ENCODE data around the gene FOXM1.

The FOXM1 gene

GRCh38 chr12:2877047-2877952 lies at the start of gene FOXM1, which contains the start of gene RHNO1:
FOXM1 (minus strand) TSS chr12:2877174; CDS start chr12:2874478, 2,696 bp downstream.
RHNO1 (plus strand) TSS chr12:2877223; CDS start chr12:2885367, 8,144 bp downstream.
- Histone ChIP-seq H3K36me3 (peaks cover under 1% of the 10 kb centered on the region), H3K4me1 (ENCODE audit: control insufficient read depth in 1 of 2, insufficient read depth in 1 of 2, low read depth in 1 of 2, low read length in 1 of 2) (peaks cover 29% of the 10 kb centered on the region in 2 experiments), H3K27ac (peak within 1 kb of the TSS; percentile 76), H3K27me3 (no peaks in the 10 kb centered on the region), H3K9me3 (no peaks in the 10 kb centered on the region), H3K4me3 (ENCODE audit: low read depth in 1 of 2, low read length in 1 of 2) (peak within 1 kb of the TSS; percentile 82 to 97)
- TF ChIP-seq, protein P1, sequence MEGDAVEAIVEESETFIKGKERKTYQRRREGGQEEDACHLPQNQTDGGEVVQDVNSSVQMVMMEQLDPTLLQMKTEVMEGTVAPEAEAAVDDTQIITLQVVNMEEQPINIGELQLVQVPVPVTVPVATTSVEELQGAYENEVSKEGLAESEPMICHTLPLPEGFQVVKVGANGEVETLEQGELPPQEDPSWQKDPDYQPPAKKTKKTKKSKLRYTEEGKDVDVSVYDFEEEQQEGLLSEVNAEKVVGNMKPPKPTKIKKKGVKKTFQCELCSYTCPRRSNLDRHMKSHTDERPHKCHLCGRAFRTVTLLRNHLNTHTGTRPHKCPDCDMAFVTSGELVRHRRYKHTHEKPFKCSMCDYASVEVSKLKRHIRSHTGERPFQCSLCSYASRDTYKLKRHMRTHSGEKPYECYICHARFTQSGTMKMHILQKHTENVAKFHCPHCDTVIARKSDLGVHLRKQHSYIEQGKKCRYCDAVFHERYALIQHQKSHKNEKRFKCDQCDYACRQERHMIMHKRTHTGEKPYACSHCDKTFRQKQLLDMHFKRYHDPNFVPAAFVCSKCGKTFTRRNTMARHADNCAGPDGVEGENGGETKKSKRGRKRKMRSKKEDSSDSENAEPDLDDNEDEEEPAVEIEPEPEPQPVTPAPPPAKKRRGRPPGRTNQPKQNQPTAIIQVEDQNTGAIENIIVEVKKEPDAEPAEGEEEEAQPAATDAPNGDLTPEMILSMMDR (IDR thresholded peaks at IDR 0.05), result peak; percentile 53

GRCh38 chr12:2925322-2925995 lies 48.5 kb upstream of the FOXM1 start:
- Histone ChIP-seq H3K36me3 (no peaks in the 10 kb centered on the region), H3K4me3 (ENCODE audit: low read depth in 1 of 2, low read length in 1 of 2) (no peak overlapping the region), H3K27me3 (no peaks in the 10 kb centered on the region), H3K27ac (no peak overlapping the region), H3K9me3 (no peaks in the 10 kb centered on the region), H3K4me1 (ENCODE audit: control insufficient read depth in 1 of 2, insufficient read depth in 1 of 2, low read depth in 1 of 2, low read length in 1 of 2) (no peaks in the 10 kb centered on the region)
- TF ChIP-seq, protein P1 (IDR thresholded peaks at IDR 0.05), result no peak

DNA sequence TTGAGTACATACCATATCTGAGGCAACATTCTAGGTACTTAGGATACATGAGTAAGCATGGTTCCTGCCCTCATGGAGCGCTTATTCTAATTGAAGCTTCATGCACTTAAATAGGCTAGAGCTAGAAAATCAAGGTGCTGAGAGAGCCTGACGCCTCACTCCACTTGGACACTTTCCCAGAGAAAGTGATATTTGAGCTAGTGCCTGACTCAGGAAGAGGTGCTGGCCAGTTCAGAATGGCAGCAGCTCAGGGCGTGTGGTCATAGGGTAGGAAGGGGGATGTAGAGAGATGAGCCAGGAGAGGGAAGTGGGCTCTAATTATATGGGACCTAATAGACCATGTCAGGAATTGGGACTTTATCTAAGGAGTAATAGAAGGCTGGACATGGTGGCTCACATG lies 47.0 kb upstream of the FOXM1 start:
- Histone ChIP-seq H3K4me1 (ENCODE audit: control insufficient read depth in 1 of 2, insufficient read depth in 1 of 2, low read depth in 1 of 2, low read length in 1 of 2) (no peaks in the 10 kb centered on the region), H3K27me3 (no peaks in the 10 kb centered on the region), H3K36me3 (no peaks in the 10 kb centered on the region), H3K27ac (no peak overlapping the region), H3K4me3 (ENCODE audit: low read depth in 1 of 2, low read length in 1 of 2) (no peak overlapping the region), H3K9me3 (no peaks in the 10 kb centered on the region)
- TF ChIP-seq, protein P1 (IDR thresholded peaks at IDR 0.05), result no peak

- Histone ChIP-seq H3K27ac (no peak overlapping the region), H3K36me3 (no peaks in the 10 kb centered on the region), H3K27me3 (no peaks in the 10 kb centered on the region), H3K9me3 (no peaks in the 10 kb centered on the region), H3K4me3 (ENCODE audit: low read depth in 1 of 2, low read length in 1 of 2) (no peak overlapping the region), H3K4me1 (ENCODE audit: control insufficient read depth in 1 of 2, insufficient read depth in 1 of 2, low read depth in 1 of 2, low read length in 1 of 2) (no peaks in the 10 kb centered on the region)
- TF ChIP-seq, protein P1 (IDR thresholded peaks at IDR 0.05), result no peak
Observed at GRCh38 chr12:2923057-2923456, 46.1 kb upstream of the FOXM1 start.

GRCh38 chr12:2922329-2922728 lies 45.4 kb upstream of the FOXM1 start:
- Histone ChIP-seq H3K4me3 (ENCODE audit: low read depth in 1 of 2, low read length in 1 of 2) (no peak overlapping the region), H3K36me3 (no peaks in the 10 kb centered on the region), H3K4me1 (ENCODE audit: control insufficient read depth in 1 of 2, insufficient read depth in 1 of 2, low read depth in 1 of 2, low read length in 1 of 2) (no peaks in the 10 kb centered on the region), H3K27ac (no peak overlapping the region), H3K27me3 (no peaks in the 10 kb centered on the region), H3K9me3 (no peaks in the 10 kb centered on the region)
- TF ChIP-seq, protein P1 (IDR thresholded peaks at IDR 0.05), result no peak
